HG03039 (cell line): Measurements from ENCODE around the gene CYP24A1.

Experiments
- ATAC-seq: cut with Tn5 transposase; IDR thresholded peaks from one replicate; pipeline ENCODE4 v1.9.1; 2021; ENCODE audit warnings: mild to moderate bottlenecking, moderate library complexity; ENCODE audit not compliant: unreplicated experiment

Gene CYP24A1

DNA sequence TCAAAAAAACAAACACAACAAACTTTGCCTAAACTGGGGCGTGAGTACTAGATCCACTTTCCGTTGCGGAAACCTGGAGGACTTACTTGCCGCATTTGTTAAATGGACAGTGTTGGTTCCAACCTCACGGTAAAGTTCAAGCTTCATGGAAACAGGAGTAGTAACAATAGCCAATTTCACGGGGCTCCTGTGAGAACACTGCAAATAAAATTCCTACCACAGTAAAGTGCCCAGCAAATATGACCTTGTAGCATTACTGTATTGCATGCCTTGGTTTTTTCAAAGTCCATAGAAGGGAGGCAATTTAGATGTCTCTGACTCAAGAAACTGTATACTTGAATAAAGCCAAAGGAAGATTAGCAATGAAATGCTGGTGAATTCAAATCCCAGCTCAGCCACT lies 3.6 kb upstream of the CYP24A1 start:
- ATAC-seq = no peak

GRCh38 chr20:54176610-54177009 lies 2.8 kb upstream of the CYP24A1 start:
- no peak for ATAC-seq

- no peak for ATAC-seq
Measured at GRCh38 chr20:54174457-54175175, 830 bp upstream of the CYP24A1 start.

DNA sequence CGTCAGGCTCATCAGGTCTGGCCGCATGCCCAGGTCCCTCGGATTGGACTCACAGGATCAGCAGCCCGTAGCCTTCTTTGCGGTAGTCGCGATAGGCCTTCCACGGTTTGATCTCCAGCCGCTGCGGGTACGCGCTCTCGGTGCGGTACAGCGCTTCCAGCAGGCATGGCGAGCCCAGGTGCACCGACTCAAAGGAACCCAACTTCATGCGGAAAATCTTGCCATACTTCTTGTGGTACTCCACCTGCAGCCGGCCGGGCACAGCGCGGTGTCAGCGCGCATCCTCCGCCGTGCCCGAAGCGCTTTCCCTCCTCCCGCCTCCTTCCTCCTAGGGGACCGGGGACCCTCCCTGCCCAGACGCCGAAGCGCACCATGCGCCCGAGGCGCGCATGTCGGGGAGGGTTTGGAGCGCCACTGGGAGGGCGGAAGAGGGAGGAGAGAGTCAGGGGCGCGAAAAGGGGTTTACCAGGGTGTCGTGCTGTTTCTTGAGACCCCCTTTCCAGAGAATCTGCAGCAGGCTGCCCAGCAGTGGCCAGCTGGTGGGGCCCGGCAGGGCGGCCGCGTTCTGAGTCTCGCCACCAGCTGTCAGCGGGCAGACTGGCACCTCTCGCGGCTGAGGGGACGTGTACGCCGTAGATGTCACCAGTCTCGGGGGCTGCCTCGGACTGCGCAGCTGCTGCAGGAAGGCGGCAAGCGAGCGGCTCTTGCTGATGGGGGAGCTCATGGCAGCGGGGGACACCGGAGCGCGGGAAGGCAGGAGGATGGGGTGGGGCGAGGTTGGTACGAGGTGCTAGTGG lies 732 bp downstream of the CYP24A1 start:
- no peak for ATAC-seq

DNA sequence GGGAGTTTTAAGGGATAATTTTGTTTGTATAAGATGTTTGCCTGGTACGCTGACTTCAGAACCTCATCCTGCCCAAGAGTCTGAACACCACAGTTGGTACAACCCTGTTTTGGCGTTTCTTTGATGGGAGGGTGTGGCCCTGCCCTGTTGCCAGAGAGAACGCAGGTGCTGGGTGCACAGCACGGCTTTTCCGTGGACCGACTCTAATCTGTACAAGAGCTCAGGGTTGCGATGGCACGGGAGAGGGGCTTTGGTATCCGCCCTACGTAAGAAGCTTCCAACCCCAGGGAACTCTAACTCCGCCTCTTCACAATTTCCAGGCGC lies 1.3 kb downstream of the CYP24A1 start:
- no peak for ATAC-seq

DNA sequence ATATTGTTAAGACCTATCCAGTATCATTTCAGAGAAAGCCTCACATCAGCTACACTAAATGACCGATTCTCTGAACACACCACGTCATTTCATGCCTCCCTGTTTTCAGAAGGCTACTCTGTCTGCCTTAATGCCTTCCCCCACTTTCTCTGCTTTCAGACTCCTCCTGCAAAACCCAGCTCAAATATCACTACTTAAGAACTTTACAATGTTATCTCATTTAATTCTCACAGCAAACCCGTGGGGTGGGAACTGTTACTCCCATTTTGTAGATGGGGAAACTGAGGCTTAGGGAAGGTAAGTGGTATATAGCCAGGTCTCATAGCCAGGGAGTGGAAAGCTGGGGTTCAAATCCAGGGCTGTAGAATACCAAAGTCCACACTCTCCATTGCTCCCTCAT lies 2.8 kb downstream of the CYP24A1 start:
- no peak for ATAC-seq

DNA sequence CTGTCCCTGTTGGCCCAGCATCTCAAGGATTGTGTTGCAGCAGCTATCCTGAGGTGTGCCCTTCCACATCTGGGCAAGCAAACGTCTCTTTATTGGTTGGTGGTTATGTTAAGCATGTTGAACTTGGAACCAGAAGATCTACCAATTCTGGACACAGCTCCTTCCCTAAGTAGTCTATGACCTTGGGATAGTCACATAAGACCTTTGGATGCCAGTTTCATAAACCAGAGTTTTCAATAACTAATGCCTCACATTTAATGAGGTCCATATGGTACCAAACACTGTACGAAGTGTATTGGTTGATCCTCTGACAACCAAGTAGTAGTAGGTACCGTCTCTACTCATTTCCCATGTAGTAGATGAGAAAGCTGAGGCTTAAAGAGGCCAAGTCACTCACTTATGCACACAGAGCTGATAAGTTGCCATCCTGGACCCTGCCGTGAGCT lies 3.7 kb downstream of the CYP24A1 start:
- no peak for ATAC-seq

GRCh38 chr20:54168961-54169862 lies 4.6 kb downstream of the CYP24A1 start:
- no peak for ATAC-seq

DNA sequence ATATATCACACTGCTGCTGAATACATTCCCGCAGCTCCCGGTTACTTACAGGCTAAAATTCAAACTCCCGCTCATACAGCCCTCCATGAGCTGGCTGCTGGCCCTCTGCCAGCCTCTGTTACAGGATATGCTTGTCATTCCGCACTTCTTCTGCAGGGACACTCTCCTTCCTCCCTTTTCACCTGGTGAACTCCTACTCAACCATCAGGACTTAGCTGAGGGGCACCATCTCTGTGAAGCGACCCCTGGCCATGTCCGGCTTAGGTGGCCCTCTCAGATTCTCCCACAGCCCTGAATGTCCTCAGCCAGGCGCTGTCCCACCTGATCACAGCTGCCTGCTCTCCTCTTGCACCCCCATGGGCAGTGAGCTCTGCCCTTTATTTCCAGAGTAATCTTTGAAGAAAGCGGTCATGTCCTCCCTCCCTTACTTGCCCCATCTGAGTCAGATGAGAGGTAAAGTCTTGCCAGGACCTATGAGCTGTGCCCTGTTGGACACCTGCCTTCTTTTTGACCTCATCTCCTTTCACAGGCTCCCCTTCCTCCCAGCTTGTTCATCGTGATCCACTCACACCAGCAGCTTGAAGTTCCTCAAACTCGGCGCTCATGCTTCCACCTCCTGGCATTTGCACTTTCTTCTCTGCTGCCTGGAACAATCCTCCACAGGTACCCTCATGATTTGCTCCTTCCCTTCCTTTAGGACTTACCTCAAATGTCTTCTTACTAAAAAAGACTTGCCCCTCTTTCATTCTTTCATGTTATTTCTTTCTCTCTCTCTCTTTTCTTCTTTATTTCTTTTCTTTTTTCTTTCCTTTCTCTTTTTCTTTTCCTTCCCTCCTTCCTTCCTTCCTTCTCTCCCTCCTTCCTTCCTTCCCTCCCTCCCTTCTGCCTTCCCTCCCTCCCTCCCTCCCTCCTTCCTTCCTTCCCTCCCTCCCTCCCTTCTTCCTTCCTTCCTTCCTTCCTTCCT lies 5.6 kb downstream of the CYP24A1 start:
- no peak for ATAC-seq

DNA sequence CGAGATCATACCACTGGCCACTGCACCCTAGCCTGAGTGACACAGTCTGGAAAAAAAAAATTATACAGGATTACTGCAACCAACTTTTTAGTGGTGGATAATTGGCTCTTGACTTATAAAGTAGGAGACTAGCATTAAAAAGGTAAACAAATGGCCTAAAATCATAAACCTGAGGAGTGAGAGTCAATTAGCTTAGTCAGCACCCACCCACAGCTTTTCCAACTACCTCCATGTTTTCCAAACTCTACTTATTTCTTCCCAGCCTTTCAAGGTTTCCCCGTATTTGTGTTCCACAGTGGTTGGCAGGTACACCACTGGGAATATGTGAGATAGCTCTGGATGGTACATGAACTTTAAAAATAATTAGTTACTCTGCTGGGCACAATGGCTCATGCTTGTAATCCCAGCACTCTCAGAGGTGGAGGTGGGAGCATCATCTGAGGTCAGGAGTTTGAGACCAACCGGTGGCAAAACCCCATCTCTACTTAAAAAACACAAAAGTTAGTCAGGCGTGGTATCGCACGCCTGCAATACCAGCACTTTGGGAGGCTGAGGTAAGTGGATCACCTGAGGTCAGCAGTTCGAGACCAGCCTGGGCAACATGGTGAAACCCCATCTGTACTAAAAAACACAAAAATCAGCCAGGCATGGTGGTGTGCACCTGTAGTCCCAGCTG lies 6.7 kb downstream of the CYP24A1 start:
- ATAC-seq = no peak

DNA sequence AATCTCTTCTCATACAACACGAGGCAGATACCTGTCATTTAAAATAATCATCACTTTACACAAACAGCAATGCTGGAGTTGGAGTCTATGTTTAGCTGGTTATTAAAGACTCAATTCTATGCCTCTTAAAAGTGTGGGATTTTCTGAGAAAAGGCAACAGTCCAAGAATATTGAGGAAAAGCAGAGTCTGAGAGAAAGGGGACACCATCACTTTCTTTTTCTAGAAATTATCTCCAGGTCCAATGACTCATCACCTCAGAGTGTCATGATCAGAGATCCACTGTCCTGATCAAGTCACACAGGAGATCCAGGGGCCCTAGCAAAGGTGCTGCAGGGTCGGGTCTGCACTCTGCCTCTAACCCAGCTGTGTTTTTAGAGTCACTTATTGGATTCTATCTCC lies 8.0 kb downstream of the CYP24A1 start:
- no peak for ATAC-seq

GRCh38 chr20:54165014-54165413 lies 8.8 kb downstream of the CYP24A1 start:
- ATAC-seq = no peak

DNA sequence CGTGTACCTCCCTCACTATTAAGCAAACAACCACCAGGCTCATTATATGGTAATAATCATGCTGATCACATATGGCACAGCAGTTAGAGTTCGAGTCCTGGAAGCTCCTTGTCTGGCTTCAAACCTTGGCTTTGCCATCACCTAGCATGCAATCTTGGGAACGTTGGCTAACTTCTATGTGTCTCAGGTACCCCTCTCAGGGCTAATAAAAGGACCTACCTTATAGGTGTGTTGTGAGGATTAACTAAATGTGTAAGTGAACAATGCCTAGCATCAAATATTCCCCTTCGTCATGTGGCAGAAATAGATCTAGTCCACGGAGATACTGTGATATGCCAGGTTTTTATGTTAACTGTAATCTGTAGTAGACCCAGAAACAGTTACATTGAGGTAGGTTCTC lies 10.4 kb downstream of the CYP24A1 start:
- no peak for ATAC-seq

GRCh38 chr20:54162378-54163009 lies 11.3 kb downstream of the CYP24A1 start:
- ATAC-seq = no peak

- no peak for ATAC-seq
Measured at GRCh38 chr20:54161821-54162149, 12.0 kb downstream of the CYP24A1 start.

GRCh38 chr20:54161008-54161820 lies 12.6 kb downstream of the CYP24A1 start:
- ATAC-seq = no peak

- ATAC-seq = no peak
Measured at GRCh38 chr20:54160065-54161007, 13.4 kb downstream of the CYP24A1 start.
